HG03439 (cell line): ENCODE data around the gene MBTPS1.
"Not testable (repeated sequence)": the region's sequence is repeated elsewhere in the genome, so short reads cannot be mapped to it uniquely, and the experiment has no call there.

ENCODE experiments used
- ATAC-seq: cut with Tn5 transposase; IDR thresholded peaks from one replicate; pipeline ENCODE4 v1.9.1; 2021; ENCODE audit warnings: mild to moderate bottlenecking, moderate library complexity; ENCODE audit not compliant: unreplicated experiment

MBTPS1 gene

GRCh38 chr16:84137769-84138357 lies 21.1 kb upstream of the MBTPS1 start:
- ATAC-seq: no peak

GRCh38 chr16:84137287-84137686 lies 20.5 kb upstream of the MBTPS1 start:
- no peak for ATAC-seq

GRCh38 chr16:84136331-84137125 lies 19.8 kb upstream of the MBTPS1 start:
- ATAC-seq: no peak

GRCh38 chr16:84132527-84133285 lies 16.0 kb upstream of the MBTPS1 start:
- no peak for ATAC-seq

- ATAC-seq: no peak
Measured at GRCh38 chr16:84131117-84131516, 14.4 kb upstream of the MBTPS1 start.

- no peak for ATAC-seq
Measured at GRCh38 chr16:84124257-84125073, 7.7 kb upstream of the MBTPS1 start.

- no peak for ATAC-seq
Measured at GRCh38 chr16:84121007-84121406, 4.3 kb upstream of the MBTPS1 start.

GRCh38 chr16:84120023-84120422 lies 3.3 kb upstream of the MBTPS1 start:
- ATAC-seq: no peak

- ATAC-seq: no peak
Measured at GRCh38 chr16:84119368-84119767, 2.6 kb upstream of the MBTPS1 start.

- ATAC-seq: not testable (repeated sequence)
Measured at GRCh38 chr16:84118315-84118714, 1.6 kb upstream of the MBTPS1 start.

- ATAC-seq: no peak
Measured at GRCh38 chr16:84117494-84117843, 727 bp upstream of the MBTPS1 start.

- ATAC-seq: peak; percentile 40
Measured at GRCh38 chr16:84115919-84116719, 623 bp downstream of the MBTPS1 start.

- not testable (repeated sequence) for ATAC-seq
Measured at GRCh38 chr16:84111949-84112348, 4.8 kb downstream of the MBTPS1 start.

- ATAC-seq: no peak
Measured at GRCh38 chr16:84111525-84111924, 5.2 kb downstream of the MBTPS1 start.

- no peak for ATAC-seq
Measured at GRCh38 chr16:84110527-84110926, 6.2 kb downstream of the MBTPS1 start.

GRCh38 chr16:84109598-84110335 lies 7.0 kb downstream of the MBTPS1 start:
- no peak for ATAC-seq

- no peak for ATAC-seq
Measured at GRCh38 chr16:84107921-84108320, 8.8 kb downstream of the MBTPS1 start.

GRCh38 chr16:84105948-84106740 lies 10.6 kb downstream of the MBTPS1 start:
- no peak for ATAC-seq

GRCh38 chr16:84105301-84105815 lies 11.4 kb downstream of the MBTPS1 start:
- no peak for ATAC-seq
